T-helper 2 cell treated with Interferon-gamma antibody and Interleukin-4, amounts not matched to agents 5 μg/mL and 100 μg/mL, for 36 hours (primary cell): ENCODE results near the gene DPH6.
"Not testable (repeated sequence)": the region's sequence is repeated elsewhere in the genome, so short reads cannot be mapped to it uniquely, and the experiment has no call there.

Experiments used
- DNase-seq: peaks from one replicate; pipeline ENCODE4 v3.0.0; 2021; ENCODE audit warnings: low spot score
- H3K27ac Mint-ChIP-seq: one replicate; pipeline ENCODE4 v1.8.0; 2021; ENCODE audit warnings: mild to moderate bottlenecking, mixed read lengths
- H3K27me3 Mint-ChIP-seq: one replicate; pipeline ENCODE4 v1.8.0; 2021; ENCODE audit warnings: low read depth, mixed read lengths
- H3K36me3 Mint-ChIP-seq: one replicate; pipeline ENCODE4 v1.8.0; 2021; ENCODE audit warnings: low read depth, mixed read lengths
- H3K4me1 Mint-ChIP-seq: one replicate; pipeline ENCODE4 v1.8.0; 2021; ENCODE audit warnings: low read depth, mixed read lengths
- H3K4me3 Mint-ChIP-seq: one replicate; pipeline ENCODE4 v1.8.0; 2022; ENCODE audit warnings: mild to moderate bottlenecking, moderate library complexity, mixed read lengths
- H3K9me3 Mint-ChIP-seq: one replicate; pipeline ENCODE4 v1.8.0; 2021; ENCODE audit warnings: mixed read lengths

DPH6 gene

GRCh38 chr15:35427091-35427490, 118.9 kb downstream of the DPH6 start:
- Mint-ChIP-seq H3K27ac (no peak overlapping the region), H3K4me3 (no peak overlapping the region), H3K36me3 (no peaks in the 10 kb centered on the region), H3K9me3 (no peaks in the 10 kb centered on the region), H3K4me1 (no peaks in the 10 kb centered on the region), H3K27me3 (no peaks in the 10 kb centered on the region)
- DNase-seq = no peak

- Mint-ChIP-seq H3K27ac (no peak overlapping the region), H3K4me1 (no peaks in the 10 kb centered on the region), H3K9me3 (no peaks in the 10 kb centered on the region), H3K4me3 (no peak overlapping the region), H3K36me3 (no peaks in the 10 kb centered on the region), H3K27me3 (no peaks in the 10 kb centered on the region)
- DNase-seq = no peak
Observed at GRCh38 chr15:35410775-35411174, 135.2 kb downstream of the DPH6 start.

- no peaks in the 10 kb centered on the region for H3K4me1 Mint-ChIP-seq
- no peak overlapping the region for H3K4me3 Mint-ChIP-seq
- no peaks in the 10 kb centered on the region for H3K36me3 Mint-ChIP-seq
Observed at GRCh38 chr15:35399901-35400300, 146.1 kb downstream of the DPH6 start.

GRCh38 chr15:35397027-35397426, 148.9 kb downstream of the DPH6 start:
- no peaks in the 10 kb centered on the region for H3K36me3 Mint-ChIP-seq
- H3K27ac Mint-ChIP-seq = no peak overlapping the region
- H3K9me3 Mint-ChIP-seq = peaks cover 4% of the 10 kb centered on the region
- no peaks in the 10 kb centered on the region for H3K27me3 Mint-ChIP-seq
- no peak for DNase-seq
- no peaks in the 10 kb centered on the region for H3K4me1 Mint-ChIP-seq
- H3K4me3 Mint-ChIP-seq = no peak overlapping the region

More at GRCh38 chr15:35399901-35400300, 146.1 kb downstream of the DPH6 start:
- Mint-ChIP-seq H3K27me3 (no peaks in the 10 kb centered on the region), H3K9me3 (no peaks in the 10 kb centered on the region), H3K27ac (no peak overlapping the region)
- DNase-seq = no peak

GRCh38 chr15:35394416-35394815, 151.5 kb downstream of the DPH6 start:
- Mint-ChIP-seq H3K9me3 (peaks cover 9% of the 10 kb centered on the region), H3K36me3 (no peaks in the 10 kb centered on the region), H3K4me1 (no peaks in the 10 kb centered on the region), H3K4me3 (no peak overlapping the region), H3K27me3 (no peaks in the 10 kb centered on the region), H3K27ac (no peak overlapping the region)
- no peak for DNase-seq

- no peak for DNase-seq
- Mint-ChIP-seq H3K36me3 (no peaks in the 10 kb centered on the region), H3K4me1 (no peaks in the 10 kb centered on the region), H3K27me3 (no peaks in the 10 kb centered on the region), H3K9me3 (peaks cover 10% of the 10 kb centered on the region), H3K4me3 (no peak overlapping the region), H3K27ac (no peak overlapping the region)
Observed at GRCh38 chr15:35393398-35393797, 152.6 kb downstream of the DPH6 start.

GRCh38 chr15:35391408-35391984, 154.5 kb downstream of the DPH6 start:
- H3K9me3 Mint-ChIP-seq = peaks cover 10% of the 10 kb centered on the region
- not testable (repeated sequence) for H3K27me3 Mint-ChIP-seq, H3K36me3 Mint-ChIP-seq, DNase-seq, H3K4me1 Mint-ChIP-seq, H3K27ac Mint-ChIP-seq, H3K4me3 Mint-ChIP-seq

GRCh38 chr15:35383506-35383905, 162.5 kb downstream of the DPH6 start:
- no peak overlapping the region for H3K27ac Mint-ChIP-seq
- no peaks in the 10 kb centered on the region for H3K4me1 Mint-ChIP-seq
- no peaks in the 10 kb centered on the region for H3K27me3 Mint-ChIP-seq
- H3K4me3 Mint-ChIP-seq = no peak overlapping the region
- peaks cover 2% of the 10 kb centered on the region for H3K36me3 Mint-ChIP-seq
- H3K9me3 Mint-ChIP-seq = no peaks in the 10 kb centered on the region
- no peak for DNase-seq

GRCh38 chr15:35381328-35381727, 164.6 kb downstream of the DPH6 start:
- H3K27ac Mint-ChIP-seq = no peak overlapping the region
- no peaks in the 10 kb centered on the region for H3K27me3 Mint-ChIP-seq
- no peak overlapping the region for H3K4me3 Mint-ChIP-seq
- H3K36me3 Mint-ChIP-seq = peaks cover 2% of the 10 kb centered on the region
- H3K9me3 Mint-ChIP-seq = peaks cover 7% of the 10 kb centered on the region
- H3K4me1 Mint-ChIP-seq = no peaks in the 10 kb centered on the region
- no peak for DNase-seq

GRCh38 chr15:35379972-35380371, 166.0 kb downstream of the DPH6 start:
- DNase-seq = no peak
- H3K36me3 Mint-ChIP-seq = peaks cover 2% of the 10 kb centered on the region
- H3K4me1 Mint-ChIP-seq = no peaks in the 10 kb centered on the region
- H3K9me3 Mint-ChIP-seq = peaks cover 7% of the 10 kb centered on the region
- no peaks in the 10 kb centered on the region for H3K27me3 Mint-ChIP-seq
- H3K4me3 Mint-ChIP-seq = no peak overlapping the region
- no peak overlapping the region for H3K27ac Mint-ChIP-seq

- DNase-seq, H3K4me1 Mint-ChIP-seq, H3K4me3 Mint-ChIP-seq, H3K9me3 Mint-ChIP-seq, H3K36me3 Mint-ChIP-seq, H3K27ac Mint-ChIP-seq, H3K27me3 Mint-ChIP-seq: not testable (repeated sequence)
Observed at GRCh38 chr15:35378454-35378853, 167.5 kb downstream of the DPH6 start.

GRCh38 chr15:35376707-35377106, 169.3 kb downstream of the DPH6 start:
- no peaks in the 10 kb centered on the region for H3K4me1 Mint-ChIP-seq
- no peak overlapping the region for H3K4me3 Mint-ChIP-seq
- no peaks in the 10 kb centered on the region for H3K27me3 Mint-ChIP-seq
- DNase-seq = no peak
- H3K27ac Mint-ChIP-seq = no peak overlapping the region
- H3K9me3 Mint-ChIP-seq = peaks cover 7% of the 10 kb centered on the region
- peaks cover 2% of the 10 kb centered on the region for H3K36me3 Mint-ChIP-seq

GRCh38 chr15:35374661-35375060, 171.3 kb downstream of the DPH6 start:
- H3K27ac Mint-ChIP-seq = no peak overlapping the region
- no peaks in the 10 kb centered on the region for H3K27me3 Mint-ChIP-seq
- H3K36me3 Mint-ChIP-seq = peaks cover 2% of the 10 kb centered on the region
- no peaks in the 10 kb centered on the region for H3K4me1 Mint-ChIP-seq
- no peak for DNase-seq
- H3K4me3 Mint-ChIP-seq = no peak overlapping the region
- peaks cover 7% of the 10 kb centered on the region for H3K9me3 Mint-ChIP-seq

- H3K4me3 Mint-ChIP-seq = no peak overlapping the region
- H3K9me3 Mint-ChIP-seq = peaks cover 44% of the 10 kb centered on the region
- no peaks in the 10 kb centered on the region for H3K36me3 Mint-ChIP-seq
- H3K27ac Mint-ChIP-seq = no peak overlapping the region
- H3K4me1 Mint-ChIP-seq = no peaks in the 10 kb centered on the region
- H3K27me3 Mint-ChIP-seq = no peaks in the 10 kb centered on the region
- no peak for DNase-seq
Observed at GRCh38 chr15:35362195-35362829, 183.7 kb downstream of the DPH6 start.

GRCh38 chr15:35358824-35359223, 187.1 kb downstream of the DPH6 start:
- Mint-ChIP-seq H3K36me3 (no peaks in the 10 kb centered on the region), H3K9me3 (peaks cover 55% of the 10 kb centered on the region), H3K4me3 (no peak overlapping the region), H3K4me1 (no peaks in the 10 kb centered on the region), H3K27ac (no peak overlapping the region), H3K27me3 (no peaks in the 10 kb centered on the region)
- no peak for DNase-seq
